ENCODE measurements around the gene NWD2.
A peak's percentile ranks its signal among the peaks of the same experiment; 100 is the strongest.

Gene NWD2

DNA sequence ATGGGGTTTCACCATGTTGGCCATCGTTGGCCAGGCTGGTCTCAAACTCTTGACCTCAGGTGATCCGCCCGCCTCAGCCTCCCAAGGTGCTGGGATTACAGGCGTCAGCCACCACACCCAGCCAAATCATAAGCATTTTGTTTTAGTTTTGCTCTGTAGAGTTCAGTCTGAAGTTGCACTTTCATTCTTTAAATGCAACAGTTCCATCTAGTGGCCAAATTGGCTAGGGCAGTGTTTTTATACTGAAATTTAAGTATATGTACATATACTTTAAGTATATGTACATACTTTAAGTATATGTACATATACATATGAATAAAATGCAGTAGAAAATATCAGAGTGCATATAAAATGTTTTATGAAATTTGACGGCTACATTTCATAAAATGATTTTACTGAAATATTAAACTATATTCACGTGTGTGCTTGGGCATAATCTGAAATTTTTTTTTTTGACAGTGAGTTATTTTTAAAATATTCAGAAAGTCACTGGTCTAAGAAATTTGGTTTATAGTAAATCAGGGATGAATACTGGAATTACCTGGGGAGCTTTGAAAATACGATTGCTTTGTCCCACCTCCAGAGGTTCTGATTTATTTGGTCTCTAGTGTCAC is 145.5 kb downstream of the NWD2 start:
- H3K9me3 ChIP-seq (ENCODE audit: control insufficient read depth, insufficient read depth, low read depth, low read length): no peaks in the 10 kb centered on the region
- no peaks in the 10 kb centered on the region for H3K36me3 ChIP-seq (ENCODE audit: control insufficient read depth in 2 of 2, insufficient read depth in 1 of 2, low read length in 2 of 2)
- no peaks in the 10 kb centered on the region for H3K4me1 ChIP-seq (ENCODE audit: control insufficient read depth, insufficient read depth, low read length)
- H3K27ac ChIP-seq (ENCODE audit: extremely low read depth, low read depth, low read length): no peak overlapping the region
- no peak overlapping the region for H3K4me3 ChIP-seq (ENCODE audit: low read depth, low read length)
- ChIA-PET POLR2A (no interaction called here), CTCF (interaction anchor here (0.6 to 1.6 kb wide), 5 partner anchors 10 to 208 kb away, joined by 3 to 6 read pairs (median 4); a partner anchor contains a TSS)
- TF ChIP-seq TCF7L2 (IDR thresholded peaks at IDR 0.05; ENCODE audit: borderline replicate concordance, low read depth, low read length) (no peak), ZNF654 (tag by site-specific recombination; IDR thresholded peaks at IDR 0.05; ENCODE audit: low read depth) (peak; percentile 78), ZFP41 (tag by site-specific recombination; IDR thresholded peaks at IDR 0.05; ENCODE audit: borderline replicate concordance) (no peak)
- TF ChIP-seq, protein P1, sequence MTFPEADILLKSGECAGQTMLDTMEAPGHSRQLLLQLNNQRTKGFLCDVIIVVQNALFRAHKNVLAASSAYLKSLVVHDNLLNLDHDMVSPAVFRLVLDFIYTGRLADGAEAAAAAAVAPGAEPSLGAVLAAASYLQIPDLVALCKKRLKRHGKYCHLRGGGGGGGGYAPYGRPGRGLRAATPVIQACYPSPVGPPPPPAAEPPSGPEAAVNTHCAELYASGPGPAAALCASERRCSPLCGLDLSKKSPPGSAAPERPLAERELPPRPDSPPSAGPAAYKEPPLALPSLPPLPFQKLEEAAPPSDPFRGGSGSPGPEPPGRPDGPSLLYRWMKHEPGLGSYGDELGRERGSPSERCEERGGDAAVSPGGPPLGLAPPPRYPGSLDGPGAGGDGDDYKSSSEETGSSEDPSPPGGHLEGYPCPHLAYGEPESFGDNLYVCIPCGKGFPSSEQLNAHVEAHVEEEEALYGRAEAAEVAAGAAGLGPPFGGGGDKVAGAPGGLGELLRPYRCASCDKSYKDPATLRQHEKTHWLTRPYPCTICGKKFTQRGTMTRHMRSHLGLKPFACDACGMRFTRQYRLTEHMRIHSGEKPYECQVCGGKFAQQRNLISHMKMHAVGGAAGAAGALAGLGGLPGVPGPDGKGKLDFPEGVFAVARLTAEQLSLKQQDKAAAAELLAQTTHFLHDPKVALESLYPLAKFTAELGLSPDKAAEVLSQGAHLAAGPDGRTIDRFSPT (tag by site-specific recombination; IDR thresholded peaks at IDR 0.05): no peak

DNA sequence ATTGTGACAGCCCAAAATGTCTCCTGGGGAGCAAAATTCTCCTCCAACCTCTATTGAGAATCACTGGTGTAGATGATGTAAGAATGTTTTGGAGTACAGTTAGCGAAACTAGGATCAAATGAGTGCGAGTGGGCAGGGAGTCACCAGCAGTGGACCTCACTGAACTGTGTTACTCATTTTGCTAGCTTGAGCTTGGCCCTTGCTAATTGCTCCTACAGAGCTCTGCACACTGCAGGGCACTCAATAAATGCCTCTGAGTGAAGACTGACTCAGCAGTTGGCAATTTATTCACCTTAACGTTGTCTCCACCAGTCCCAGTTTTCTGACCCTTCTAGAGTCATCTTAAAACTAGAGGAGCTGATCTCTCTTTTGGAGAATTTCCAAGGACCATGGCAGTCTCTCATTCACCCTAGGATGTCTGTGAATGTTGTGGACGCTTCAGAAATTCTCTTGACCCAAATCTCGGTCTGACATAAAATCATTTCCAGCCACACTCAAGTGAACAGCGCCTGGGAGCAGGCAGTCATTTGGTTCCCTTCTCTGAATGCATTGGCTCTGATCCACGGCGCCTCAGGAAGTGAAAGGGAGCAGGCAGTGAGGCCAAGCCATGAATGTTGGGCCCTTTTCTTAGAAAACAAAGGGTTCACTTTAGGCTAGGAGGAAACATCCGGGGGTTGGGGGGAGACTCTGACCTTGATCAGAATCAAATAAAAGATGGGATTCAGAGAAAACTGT is 148.1 kb downstream of the NWD2 start:
- POLR2A ChIA-PET: no interaction called here
- H3K9me3 ChIP-seq (ENCODE audit: control insufficient read depth, insufficient read depth, low read depth, low read length): no peaks in the 10 kb centered on the region
- no peak overlapping the region for H3K4me3 ChIP-seq (ENCODE audit: low read depth, low read length)
- H3K36me3 ChIP-seq (ENCODE audit: control insufficient read depth in 2 of 2, insufficient read depth in 1 of 2, low read length in 2 of 2): no peaks in the 10 kb centered on the region
- TF ChIP-seq ZNF155 (tag by site-specific recombination; IDR thresholded peaks at IDR 0.05) (no peak), ZBTB48 (tag by site-specific recombination; IDR thresholded peaks at IDR 0.05) (no peak), FEZF1 (tag by site-specific recombination; IDR thresholded peaks at IDR 0.05) (0 out of 2 replicates have a peak, but pooled peaks have one; percentile 19)
- CTCF ChIA-PET: interaction anchor here (0.6 to 1.1 kb wide), 4 partner anchors 9 to 210 kb away, joined by 3 read pairs; no protein-coding TSS in a partner anchor
- H3K4me1 ChIP-seq (ENCODE audit: control insufficient read depth, insufficient read depth, low read length): no peaks in the 10 kb centered on the region
- no peak overlapping the region for H3K27ac ChIP-seq (ENCODE audit: extremely low read depth, low read depth, low read length)

DNA sequence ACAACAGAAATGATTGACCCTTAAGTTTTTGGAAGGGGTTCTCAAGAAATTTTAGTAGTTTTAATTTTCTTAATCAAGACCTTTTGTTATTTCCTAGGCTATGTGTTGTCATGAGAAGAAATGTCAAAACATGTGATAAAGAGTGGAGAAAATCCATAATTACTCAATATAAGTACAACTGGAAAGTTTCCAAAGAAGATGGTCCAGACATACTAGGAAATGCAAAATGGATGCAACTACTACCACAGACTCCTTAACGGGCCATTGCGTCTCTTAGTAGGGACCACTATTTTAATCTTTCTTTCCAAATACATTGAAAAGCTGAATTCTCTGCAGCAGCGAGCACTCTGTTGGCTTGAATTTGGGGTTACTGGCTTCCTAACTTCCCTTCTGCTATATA is 148.8 kb downstream of the NWD2 start:
- ChIA-PET POLR2A (no interaction called here), CTCF (interaction anchor here (0.6 kb wide), 1 partner anchor 210 kb away, joined by 3 read pairs; no protein-coding TSS in a partner anchor)
- Histone ChIP-seq H3K27ac (ENCODE audit: extremely low read depth, low read depth, low read length) (no peak overlapping the region), H3K36me3 (ENCODE audit: control insufficient read depth in 2 of 2, insufficient read depth in 1 of 2, low read length in 2 of 2) (no peaks in the 10 kb centered on the region), H3K4me1 (ENCODE audit: control insufficient read depth, insufficient read depth, low read length) (no peaks in the 10 kb centered on the region), H3K4me3 (ENCODE audit: low read depth, low read length) (no peak overlapping the region), H3K9me3 (ENCODE audit: control insufficient read depth, insufficient read depth, low read depth, low read length) (no peaks in the 10 kb centered on the region)
- TF ChIP-seq, protein P2, sequence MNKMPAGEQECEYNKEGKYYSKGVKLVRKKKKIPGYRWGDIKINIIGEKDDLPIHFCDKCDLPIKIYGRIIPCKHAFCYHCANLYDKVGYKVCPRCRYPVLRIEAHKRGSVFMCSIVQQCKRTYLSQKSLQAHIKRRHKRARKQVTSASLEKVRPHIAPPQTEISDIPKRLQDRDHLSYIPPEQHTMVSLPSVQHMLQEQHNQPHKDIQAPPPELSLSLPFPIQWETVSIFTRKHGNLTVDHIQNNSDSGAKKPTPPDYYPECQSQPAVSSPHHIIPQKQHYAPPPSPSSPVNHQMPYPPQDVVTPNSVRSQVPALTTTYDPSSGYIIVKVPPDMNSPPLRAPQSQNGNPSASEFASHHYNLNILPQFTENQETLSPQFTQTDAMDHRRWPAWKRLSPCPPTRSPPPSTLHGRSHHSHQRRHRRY (tag by site-specific recombination; IDR thresholded peaks at IDR 0.05): no peak
- TF ChIP-seq ZNF596 (tag by site-specific recombination; IDR thresholded peaks at IDR 0.05) (no peak), ZSCAN23 (tag by site-specific recombination; IDR thresholded peaks at IDR 0.05) (no peak), ZNF830 (tag by site-specific recombination; IDR thresholded peaks at IDR 0.05; ENCODE audit: low read depth) (no peak), ZNF10 (tag by site-specific recombination; IDR thresholded peaks at IDR 0.05) (no peak), KLF1 (tag by site-specific recombination; IDR thresholded peaks at IDR 0.05) (no peak), ZIC2 (tag by site-specific recombination; IDR thresholded peaks at IDR 0.05) (no peak), GLI2 (tag by site-specific recombination; IDR thresholded peaks at IDR 0.05; ENCODE audit: borderline replicate concordance, low read depth) (no peak)
- TF ChIP-seq, protein P3, sequence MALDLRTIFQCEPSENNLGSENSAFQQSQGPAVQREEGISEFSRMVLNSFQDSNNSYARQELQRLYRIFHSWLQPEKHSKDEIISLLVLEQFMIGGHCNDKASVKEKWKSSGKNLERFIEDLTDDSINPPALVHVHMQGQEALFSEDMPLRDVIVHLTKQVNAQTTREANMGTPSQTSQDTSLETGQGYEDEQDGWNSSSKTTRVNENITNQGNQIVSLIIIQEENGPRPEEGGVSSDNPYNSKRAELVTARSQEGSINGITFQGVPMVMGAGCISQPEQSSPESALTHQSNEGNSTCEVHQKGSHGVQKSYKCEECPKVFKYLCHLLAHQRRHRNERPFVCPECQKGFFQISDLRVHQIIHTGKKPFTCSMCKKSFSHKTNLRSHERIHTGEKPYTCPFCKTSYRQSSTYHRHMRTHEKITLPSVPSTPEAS (tag by site-specific recombination; IDR thresholded peaks at IDR 0.05): no peak
- TF ChIP-seq, protein P4, sequence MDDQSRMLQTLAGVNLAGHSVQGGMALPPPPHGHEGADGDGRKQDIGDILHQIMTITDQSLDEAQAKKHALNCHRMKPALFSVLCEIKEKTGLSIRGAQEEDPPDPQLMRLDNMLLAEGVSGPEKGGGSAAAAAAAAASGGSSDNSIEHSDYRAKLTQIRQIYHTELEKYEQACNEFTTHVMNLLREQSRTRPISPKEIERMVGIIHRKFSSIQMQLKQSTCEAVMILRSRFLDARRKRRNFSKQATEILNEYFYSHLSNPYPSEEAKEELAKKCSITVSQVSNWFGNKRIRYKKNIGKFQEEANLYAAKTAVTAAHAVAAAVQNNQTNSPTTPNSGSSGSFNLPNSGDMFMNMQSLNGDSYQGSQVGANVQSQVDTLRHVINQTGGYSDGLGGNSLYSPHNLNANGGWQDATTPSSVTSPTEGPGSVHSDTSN (CRISPR knock-in tag; IDR thresholded peaks at IDR 0.05): no peak
